GM21717 (cell line): ENCODE data around the gene PEG3.
"Not testable (repeated sequence)": the region's sequence is repeated elsewhere in the genome, so short reads cannot be mapped to it uniquely, and the experiment has no call there.

Experiments
- ATAC-seq: cut with Tn5 transposase; IDR thresholded peaks from one replicate; pipeline ENCODE4 v1.9.1; 2021; ENCODE audit warnings: mild to moderate bottlenecking, moderate library complexity; ENCODE audit not compliant: unreplicated experiment

The PEG3 gene

DNA sequence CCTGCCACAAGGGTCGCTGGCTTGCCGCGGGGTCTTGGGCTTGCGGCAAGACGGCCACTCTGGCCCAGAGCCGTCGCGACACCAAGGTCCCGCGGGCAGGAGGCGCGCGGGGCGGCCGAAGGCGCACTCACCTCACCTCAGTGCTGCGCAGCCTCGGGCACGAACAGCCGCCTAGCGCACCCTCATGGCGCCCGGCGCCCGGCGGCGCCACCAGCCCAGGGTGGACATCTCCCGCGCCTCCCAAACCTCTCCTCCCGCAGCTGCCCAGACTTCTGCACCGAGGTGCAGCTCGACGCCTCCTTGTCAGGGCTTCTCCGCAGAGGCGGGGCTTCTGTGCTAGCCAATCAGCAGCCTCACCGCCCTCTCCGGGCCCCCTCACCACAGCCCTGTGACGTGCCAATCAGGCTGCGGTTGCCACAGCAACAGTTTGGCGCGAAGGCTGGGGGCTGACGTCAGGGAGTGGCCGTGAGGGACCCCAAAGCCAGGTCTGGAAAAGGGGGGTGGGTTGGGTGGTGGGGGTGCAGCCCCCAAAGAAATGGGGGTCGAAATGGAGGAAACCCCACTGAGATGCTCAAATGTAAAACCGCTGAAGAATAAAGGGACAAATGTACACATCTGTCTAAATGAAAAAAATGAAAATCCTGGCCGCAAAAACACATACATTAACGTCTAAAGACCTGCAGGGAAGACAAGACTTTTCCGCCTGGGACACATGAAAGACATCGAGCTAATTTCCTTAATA is at the start of gene PEG3, which contains the start of gene ZIM2:
TSS of gene PEG3 (minus strand) at position 276 of the 742 bp plus-strand sequence. CDS start 16,071 bp downstream, outside the sequence.
TSS of gene ZIM2 (minus strand) at position 276 of the 742 bp plus-strand sequence. CDS start 16,449 bp downstream, outside the sequence.
- no peak for ATAC-seq

DNA sequence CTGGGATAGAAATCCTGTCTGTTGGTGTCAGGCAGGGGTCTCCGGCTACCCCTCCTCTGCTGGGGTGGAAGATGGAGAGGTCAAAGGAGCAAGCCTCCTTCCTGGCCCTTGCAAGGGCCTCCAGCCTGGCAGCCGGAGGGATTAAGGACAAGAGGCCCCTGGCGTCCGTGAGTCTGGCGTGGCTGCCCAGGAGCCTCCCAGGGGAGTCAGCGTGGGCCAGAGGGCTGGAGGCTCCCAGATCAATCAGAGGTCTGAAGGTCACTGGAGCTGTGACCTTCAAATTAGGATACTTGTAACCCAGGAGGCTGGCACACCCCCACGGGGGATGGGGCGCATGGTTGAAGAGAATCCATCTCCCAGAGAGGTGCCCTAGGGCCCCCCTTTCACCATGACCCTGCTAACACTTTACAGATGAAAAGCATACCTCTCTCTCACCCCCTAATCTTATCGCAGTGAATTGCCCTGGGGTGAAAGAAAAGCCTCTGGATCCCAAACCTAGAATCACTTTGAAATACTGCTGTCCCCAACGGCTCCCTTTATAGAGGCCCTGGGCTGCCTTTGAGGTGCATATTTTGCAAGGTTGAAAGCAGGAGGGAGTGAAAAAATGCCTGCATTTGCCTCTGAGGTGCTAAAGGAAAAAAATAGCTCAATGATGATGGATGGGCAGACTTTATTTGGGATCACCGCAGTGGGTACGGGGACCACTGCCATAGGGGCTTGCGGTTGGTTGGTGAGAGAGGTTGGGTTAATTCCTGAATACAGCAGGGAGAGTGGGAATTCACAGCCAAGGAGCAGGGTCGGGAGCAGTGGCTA is 44.9 kb upstream of the PEG3 start:
- no peak for ATAC-seq

DNA sequence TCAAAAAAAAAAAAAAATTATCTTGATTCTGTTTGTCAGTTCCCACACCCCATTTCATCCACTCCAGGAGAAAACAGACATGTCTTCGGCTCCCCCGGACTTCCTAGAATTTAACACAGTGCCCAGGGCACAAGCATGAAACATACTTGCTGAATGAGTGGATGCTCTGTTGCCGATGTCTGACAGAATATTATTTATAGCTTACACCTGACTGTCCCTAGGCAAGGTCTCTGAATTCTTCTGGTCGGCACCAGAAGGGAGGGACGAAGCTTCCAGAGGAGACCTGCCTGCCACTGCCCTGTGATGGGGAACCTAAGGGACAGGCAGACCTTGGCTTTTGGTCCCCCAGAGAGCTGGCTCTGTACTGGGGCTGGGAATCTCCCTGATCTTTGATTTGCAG is 43.9 kb upstream of the PEG3 start:
- ATAC-seq = no peak

DNA sequence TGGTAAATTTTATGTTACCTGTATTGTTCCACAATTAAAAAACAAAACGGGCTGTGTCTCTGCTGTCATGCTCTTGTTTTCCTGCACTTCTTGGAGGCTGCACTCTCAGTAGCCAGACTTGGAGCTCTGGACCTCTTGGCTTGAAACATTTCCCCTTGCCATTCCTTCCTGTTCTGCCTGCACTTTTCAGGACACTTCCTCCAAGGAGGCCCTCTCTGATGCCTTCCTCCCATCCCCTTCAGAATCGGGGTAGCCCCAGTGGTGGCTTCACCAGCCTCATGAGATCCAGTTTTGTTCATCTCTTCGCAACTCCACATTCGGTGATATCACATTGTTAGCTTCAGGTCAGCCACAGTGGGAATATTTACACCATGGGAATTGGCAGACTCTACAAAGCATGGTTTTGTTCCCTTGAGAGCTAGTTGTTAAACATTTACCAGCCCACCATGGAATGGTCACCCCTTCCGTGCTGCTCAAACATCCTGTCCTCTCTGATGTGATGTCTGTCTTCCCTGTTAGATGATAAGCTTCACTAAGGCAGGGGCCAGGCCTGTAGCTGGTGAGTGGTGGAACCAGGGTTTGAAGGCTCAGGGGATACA is 40.2 kb upstream of the PEG3 start:
- no peak for ATAC-seq

DNA sequence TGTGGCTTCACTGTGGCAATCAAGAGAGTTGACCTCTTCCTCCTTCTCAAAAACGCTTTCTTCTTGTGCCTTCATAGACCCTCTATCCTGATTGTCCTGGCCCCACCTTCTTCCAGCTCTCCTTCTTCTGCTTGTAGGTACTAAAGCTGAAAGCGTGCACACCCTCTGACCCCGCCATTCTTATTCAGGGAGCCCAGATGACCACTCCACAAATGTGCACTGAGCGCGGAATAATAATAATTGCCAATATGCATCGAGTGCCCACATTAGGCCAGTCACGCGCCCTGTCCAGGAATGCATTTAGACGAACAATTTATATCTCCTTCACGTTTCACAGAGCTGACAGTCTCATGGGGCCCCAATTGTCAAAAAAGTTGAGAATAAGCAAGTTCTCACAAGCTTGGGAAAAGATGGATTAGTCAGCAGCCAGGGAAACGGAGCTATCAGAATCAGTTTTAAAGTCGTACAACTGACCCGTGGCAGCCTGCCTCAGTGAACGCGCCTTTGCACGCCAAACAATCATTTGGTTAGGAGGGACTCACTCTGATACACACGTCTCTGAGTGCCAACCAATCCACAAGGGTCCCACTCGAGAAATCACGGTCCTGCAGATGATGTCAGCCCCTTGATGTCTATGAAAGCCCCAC is 36.7 kb upstream of the PEG3 start:
- no peak for ATAC-seq

DNA sequence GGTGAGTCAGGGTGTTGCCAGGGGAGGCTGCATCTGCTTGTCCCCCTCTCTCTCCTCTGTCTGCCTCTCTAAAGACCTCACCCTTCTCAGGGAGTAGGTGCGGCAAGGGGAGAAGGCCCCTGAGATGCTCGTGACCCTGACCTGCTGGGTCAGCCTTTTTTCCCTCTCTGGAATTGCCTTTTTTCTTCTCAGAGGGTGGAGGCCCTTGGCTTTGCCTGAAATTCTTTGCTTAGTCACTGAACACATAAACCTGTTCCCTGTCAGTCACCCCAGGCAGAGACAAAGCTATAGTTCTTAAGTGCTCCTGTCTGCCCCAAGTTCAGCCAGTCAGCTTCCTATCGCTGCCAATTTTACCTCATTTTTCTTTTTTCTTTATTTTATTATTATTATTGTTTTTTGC is 35.2 kb upstream of the PEG3 start:
- ATAC-seq = no peak

DNA sequence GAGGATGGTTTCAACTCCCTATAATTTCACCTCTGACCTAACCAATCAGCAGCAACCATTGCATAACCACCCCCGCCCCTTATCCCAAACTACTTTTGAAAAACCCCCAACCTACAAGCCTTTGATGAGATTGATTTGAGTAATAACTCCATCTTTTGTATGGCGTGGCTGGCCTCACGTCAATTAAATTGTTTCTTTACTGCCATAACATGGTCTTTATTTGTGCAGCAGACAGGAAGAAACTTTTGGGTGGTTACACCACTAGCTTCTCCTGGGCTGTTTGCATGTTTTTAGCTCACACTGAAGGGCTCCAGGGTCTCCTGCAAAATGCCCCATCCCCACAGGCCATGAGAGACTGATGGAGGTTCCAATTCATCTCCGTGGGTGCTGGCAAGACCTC is 34.0 kb upstream of the PEG3 start:
- ATAC-seq = no peak

DNA sequence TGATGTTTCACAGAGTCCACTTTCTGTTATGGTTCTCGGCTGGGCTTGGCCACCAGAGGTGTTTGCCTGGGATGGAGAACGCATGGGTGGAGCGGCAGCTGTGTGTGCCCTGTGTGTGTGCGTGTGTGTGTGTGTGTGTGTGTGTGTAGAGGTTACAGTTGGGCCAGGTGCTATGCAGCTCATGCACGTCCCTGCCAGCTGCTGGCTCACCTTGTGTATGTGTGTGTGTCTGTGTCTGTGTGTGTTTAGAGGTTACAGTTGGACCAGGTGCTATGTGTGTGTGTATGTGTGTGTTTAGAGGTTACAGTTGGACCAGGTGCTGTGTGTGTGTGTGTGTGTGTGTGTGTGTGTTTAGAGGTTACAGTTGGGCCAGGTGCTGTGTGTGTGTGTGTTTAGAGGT is 33.0 kb upstream of the PEG3 start:
- no peak for ATAC-seq

DNA sequence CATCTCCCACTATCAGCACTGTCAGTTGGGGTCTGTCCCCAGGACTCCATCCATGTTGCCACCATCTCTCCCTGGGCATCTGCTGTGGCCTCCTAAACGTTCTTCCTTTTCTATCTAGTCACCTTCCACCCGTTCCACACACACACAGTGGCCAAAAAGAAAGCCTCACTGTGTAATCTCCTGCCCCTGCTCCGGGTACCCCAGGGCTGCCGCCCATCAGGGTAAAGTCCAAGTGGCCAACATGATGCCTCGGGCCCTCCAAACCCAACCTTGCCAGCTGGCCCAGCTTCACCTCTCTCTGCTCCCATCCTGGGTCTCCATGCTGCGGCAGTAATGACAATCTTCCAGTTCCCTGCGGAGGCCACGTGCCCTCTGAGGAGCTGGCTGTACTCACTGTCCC is 29.4 kb upstream of the PEG3 start:
- ATAC-seq = no peak

DNA sequence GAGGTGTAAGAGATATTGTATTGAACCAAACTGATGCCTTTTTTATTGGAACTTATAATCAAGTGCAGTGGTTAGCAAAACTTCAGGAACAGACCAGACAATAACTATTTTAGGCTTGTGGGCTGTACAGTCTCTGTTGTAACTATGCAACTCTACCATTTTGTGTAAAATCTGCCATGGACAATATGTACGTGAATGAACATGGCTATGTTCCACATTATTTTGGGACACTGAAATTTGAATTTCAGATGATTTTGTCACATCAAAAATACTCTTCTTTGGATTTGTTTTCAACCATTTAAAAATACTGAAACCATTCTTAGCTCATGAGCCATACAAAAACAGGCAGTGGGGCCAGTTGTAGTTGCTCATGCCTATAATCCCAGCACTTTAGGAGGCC is 27.9 kb upstream of the PEG3 start:
- ATAC-seq = no peak

DNA sequence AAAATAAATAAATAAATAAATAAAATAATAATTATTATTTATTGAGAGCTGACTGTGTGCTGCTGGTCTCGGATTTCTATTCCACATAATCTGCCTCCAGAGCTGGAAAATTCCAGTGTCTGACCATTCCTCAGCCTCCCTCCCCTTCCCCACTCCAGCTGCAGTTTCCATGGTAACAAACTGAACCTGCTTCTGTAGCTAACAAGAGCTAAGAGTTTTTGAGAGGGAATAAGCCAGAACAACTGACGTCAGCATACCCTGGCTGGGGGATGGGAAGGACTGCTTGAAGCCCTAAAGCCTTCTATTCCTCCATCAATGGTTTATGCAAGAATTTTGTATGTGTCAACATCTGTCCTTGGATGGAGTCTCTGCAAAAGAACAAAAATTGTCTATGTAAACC is 26.0 kb upstream of the PEG3 start:
- ATAC-seq = no peak

DNA sequence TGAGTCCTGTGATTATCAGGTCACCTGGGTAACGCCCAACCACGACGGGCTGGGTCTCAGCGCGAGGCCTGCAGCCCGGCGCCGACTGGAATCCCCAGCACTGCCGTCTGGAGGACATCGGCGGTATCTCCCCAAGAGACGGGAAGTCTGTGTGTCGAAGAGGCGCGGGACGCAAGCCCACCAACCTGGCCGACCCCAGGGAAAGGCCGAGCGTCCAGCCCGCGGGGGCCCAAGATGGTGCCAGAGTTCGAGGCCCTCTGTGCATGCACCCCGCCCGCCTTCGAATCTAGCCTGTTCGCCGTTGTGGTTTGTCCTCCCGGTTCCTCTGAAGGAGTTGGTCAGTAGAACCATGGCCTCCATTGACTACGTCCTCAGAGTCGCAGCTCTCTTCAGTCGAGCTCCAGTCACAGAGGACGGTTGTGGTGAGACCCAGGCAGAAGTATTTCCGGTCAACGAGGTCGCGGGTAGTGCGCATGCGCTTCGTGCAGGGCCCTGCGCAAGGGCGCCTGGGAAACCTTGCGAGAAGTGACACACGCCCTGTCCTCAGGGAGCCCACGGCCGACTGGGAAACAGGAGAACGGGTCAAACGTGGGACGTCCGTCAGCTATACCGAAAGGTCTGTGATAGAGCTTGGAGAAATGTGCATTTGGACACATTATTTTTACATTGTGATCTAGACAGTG is 24.1 kb upstream of the PEG3 start:
- no peak for ATAC-seq

DNA sequence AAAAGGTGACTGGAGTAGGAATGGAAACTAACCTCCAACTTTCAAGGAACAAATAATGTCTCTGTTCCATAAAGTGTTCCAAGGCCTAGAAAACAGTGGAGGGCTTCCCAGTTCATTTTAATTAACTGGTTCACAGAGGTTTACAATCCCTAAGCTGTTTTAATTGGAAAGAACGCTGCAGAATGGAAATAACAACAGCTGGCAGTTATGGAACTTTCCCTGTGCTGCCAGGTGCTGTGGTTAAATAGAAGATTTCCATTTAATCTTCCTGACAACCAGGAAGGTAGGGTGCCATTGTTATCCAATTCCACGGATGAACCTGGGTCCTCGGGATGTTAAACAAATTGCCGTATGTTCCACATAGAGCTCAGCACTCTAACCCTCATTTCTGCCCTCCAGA is 22.2 kb upstream of the PEG3 start:
- ATAC-seq = no peak

DNA sequence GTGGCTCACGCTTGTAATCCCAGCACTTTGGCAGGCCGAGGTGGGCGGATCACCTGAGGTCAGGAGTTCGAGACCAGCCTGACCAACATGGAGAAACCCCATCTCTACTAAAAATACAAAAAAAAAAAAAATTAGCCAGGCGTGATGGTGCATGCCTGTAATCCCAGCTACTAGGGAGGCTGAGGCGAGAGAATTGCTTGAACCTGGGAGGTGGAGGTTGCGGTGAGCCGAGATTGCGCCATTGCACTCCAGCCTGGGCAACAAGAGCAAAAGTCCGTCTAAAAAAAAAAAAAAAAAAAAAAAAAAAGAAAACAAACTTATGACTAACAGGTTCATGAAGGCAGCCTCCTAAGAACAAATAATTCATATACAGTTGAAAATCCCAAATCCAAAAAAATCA is 19.9 kb upstream of the PEG3 start:
- ATAC-seq = not testable (repeated sequence)

DNA sequence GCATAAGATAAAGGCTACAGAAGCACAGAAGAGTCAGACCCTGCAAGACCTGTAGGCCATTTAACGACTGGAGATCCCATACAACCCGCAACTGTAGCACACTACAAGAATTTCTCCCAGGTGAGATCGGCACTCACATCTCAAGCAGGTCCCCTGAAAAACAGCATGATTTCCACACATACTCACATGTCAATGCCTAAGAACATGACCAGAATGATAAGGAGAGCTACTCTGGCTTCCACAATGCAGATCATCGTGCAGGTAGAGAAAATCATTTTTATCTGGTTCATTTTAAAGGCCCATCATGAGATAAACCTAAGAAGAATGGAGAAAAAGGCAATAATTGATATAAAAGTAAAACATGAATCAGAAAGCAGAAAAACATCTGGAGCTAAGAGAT is 17.5 kb upstream of the PEG3 start:
- no peak for ATAC-seq

DNA sequence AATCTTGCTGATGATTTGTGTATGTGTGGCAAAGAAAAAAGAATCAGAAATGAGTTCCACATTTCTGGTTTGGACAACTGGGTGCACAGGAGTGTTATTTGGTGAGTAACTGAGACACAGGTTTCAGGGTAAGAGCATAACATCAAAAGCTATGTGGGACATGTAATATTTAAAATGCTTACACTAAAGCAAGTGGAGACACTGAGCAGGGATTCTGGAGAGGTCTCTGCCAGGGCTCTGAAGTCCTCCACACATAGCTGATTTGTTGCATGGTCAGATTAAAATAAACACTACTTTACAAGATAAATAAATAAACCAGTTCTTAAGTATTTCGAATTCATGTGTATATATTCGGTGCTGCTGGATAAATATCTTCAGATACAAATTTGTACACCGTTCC is 16.3 kb upstream of the PEG3 start:
- ATAC-seq = no peak

DNA sequence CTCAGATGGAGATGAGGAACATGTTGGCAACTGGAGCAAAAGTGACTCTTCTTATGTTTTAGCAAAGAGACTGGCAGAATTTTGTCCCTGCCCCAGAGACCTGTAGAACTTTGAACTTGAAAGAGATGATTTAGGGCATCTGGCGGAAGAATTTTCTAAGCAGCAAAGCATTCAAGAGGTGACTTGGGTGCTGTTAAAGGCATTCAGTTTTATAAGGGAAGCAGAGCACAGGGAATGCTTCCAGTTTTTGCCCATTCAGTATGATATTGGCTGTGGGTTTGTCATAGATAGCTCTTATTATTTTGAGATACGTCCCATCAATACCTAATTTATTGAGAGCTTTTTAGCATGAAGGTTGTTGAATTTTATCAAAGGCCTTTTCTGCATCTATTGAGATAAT is 11.8 kb upstream of the PEG3 start:
- not testable (repeated sequence) for ATAC-seq

DNA sequence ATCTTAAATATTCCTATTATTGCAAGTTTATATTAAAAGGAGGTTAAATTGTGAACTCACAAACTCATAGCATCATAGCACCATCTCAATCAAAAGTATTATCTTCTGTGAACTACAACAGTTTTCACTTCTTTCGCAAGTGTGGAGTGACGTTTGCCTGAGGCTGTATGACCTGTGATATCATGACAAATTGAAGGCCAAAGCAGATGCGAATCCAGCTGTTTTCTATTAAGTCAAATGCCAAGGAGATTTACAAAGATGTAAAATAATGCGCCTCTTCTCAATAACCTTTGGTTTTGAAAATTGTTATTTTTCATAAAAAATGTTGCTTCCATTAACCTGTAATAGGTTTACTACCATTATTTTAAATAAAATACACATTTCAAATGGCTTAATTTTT is 7.6 kb upstream of the PEG3 start:
- no peak for ATAC-seq

DNA sequence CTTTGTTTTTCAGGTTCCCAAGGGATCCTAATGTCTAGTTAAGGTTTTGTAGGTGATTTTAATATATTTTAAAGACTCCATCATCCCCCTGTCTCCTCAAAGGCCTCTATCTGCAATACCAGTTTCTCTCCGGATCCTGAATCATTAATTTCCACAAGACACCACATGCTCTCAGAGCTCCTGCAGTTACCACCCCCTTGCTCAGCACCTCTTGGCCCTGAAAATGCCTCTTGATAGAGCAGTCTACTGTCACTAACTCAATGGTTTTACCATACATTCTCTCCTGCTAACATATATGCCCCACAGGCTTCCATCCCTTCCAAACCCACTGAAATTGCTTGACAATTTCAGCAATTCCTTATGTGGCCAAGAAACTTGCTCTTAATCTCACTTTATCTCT is 1.9 kb upstream of the PEG3 start:
- ATAC-seq = no peak

DNA sequence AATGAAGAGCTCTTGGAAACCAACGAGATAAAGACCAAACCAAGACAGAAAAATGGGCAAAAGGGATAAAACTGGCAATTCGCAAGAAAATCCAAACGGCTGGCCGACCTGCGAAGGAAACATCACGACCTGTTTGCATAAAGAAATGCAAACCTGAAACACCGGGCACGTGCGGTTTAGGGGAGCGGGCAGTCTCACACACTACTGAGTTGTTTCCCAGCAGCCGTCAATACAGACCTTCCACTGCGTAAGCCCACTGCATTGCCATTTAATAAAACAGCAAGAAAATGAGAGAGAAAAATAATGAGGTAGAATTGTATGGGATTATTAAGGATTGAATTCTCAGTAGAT is 642 bp upstream of the PEG3 start:
- ATAC-seq = no peak
